A673 (cell line): Measurements from ENCODE around the gene ITSN1. TPM values are rescaled to one million over a fixed set of nuclear protein-coding genes. Genes with fewer than 3 reads are reported as not detected.

Experiments used
- BruUV-seq: library from RNA; stranded (reverse); fragments of 400-500 nt; replicated peaks from 2 replicates; lab custom pipeline; 2021; lab: Mats Ljungman, UMichigan
- CTCF ChIA-PET: fragments of 300-600 bp; sonication (Branson Sonifier 250); formaldehyde crosslinking; loops from one replicate; lab custom pipeline; 2022; ENCODE audit warnings: antibody characterized with exemption; lab: Charles Lee
- POLR2A ChIA-PET: fragments of 300-600 bp; sonication (Branson Sonifier 250); formaldehyde crosslinking; loops from one replicate; lab custom pipeline; 2022; ENCODE audit warnings: antibody characterized with exemption; ENCODE audit not compliant: low non-redundant PET; lab: Charles Lee
- DNase-seq: peaks from one replicate; pipeline ENCODE4 v3.0.0-alpha.2; 2015; ENCODE audit warnings: low spot score
- H3K27ac ChIP-seq: fragments of 200-600 bp; sonication (generic); 2 replicates; pipeline ENCODE4 v1.5.1; 2016; ENCODE audit warnings: mixed run types, low read depth, mild to moderate bottlenecking, mixed read lengths, antibody characterized with exemption, low read length; ENCODE audit not compliant: poor library complexity, severe bottlenecking
- H3K27me3 ChIP-seq: fragments of 200-600 bp; sonication (generic); replicated peaks from 2 replicates; pipeline ENCODE4 v1.6.1; 2017; ENCODE audit warnings: mixed run types, low read depth, mild to moderate bottlenecking, mixed read lengths, antibody characterized with exemption, low read length; ENCODE audit not compliant: insufficient read depth, poor library complexity
- H3K36me3 ChIP-seq: fragments of 200-600 bp; sonication (generic); 2 replicates; pipeline ENCODE4 v1.6.1; 2016; ENCODE audit warnings: mixed run types, mild to moderate bottlenecking, mixed read lengths, antibody characterized with exemption, low read length; ENCODE audit not compliant: insufficient read depth, poor library complexity, severe bottlenecking
- H3K4me1 ChIP-seq: fragments of 200-600 bp; sonication (generic); 2 replicates; pipeline ENCODE4 v1.6.1; 2017; ENCODE audit warnings: mixed run types, mild to moderate bottlenecking, mixed read lengths, antibody characterized with exemption, low read length; ENCODE audit not compliant: insufficient read depth, poor library complexity, severe bottlenecking
- H3K4me3 ChIP-seq: fragments of 200-600 bp; sonication (generic); 2 replicates; pipeline ENCODE4 v1.5.1; 2016; ENCODE audit warnings: low read depth, mixed run types, mild to moderate bottlenecking, mixed read lengths, low read length; ENCODE audit not compliant: poor library complexity, severe bottlenecking
- H3K9me3 ChIP-seq: fragments of 200-600 bp; sonication (generic); 2 replicates; pipeline ENCODE4 v1.6.1; 2016; ENCODE audit warnings: mixed run types, low read depth, mild to moderate bottlenecking, mixed read lengths, antibody characterized with exemption, low read length; ENCODE audit not compliant: poor library complexity, severe bottlenecking
- EZH2 ChIP-seq: fragments of 200-600 bp; sonication (generic); IDR thresholded peaks from 2 replicates; pipeline ENCODE4 v1.6.1; 2017; ENCODE audit warnings: borderline replicate concordance, low read depth, mild to moderate bottlenecking, mixed read lengths, antibody characterized with exemption, low read length; ENCODE audit not compliant: poor library complexity, severe bottlenecking
- intact Hi-C: fragments of 100-400 bp; cut with micrococcal nuclease; formaldehyde crosslinking; loops from one replicate; pipeline ENCODE4 v1.10.0; 2022; ENCODE audit not compliant: unreplicated experiment
- total RNA-seq: library from RNA; stranded (reverse); gene quantifications from 2 replicates; pipeline ENCODE4 v1.2.3, GENCODE V29; 2021
- TF ChIP-seq, protein P1 (sequence below): fragments of 300-800, 200-600 bp; sonication (generic); conservative IDR thresholded peaks from 2 replicates; pipeline ENCODE4 v1.5.1; 2017; ENCODE audit warnings: low read depth, mild to moderate bottlenecking, antibody characterized with exemption, low read length, moderate library complexity, mixed read lengths

ITSN1 gene
- total RNA-seq, 1 experiment from 2014 or later: 54.2 TPM

DNA sequence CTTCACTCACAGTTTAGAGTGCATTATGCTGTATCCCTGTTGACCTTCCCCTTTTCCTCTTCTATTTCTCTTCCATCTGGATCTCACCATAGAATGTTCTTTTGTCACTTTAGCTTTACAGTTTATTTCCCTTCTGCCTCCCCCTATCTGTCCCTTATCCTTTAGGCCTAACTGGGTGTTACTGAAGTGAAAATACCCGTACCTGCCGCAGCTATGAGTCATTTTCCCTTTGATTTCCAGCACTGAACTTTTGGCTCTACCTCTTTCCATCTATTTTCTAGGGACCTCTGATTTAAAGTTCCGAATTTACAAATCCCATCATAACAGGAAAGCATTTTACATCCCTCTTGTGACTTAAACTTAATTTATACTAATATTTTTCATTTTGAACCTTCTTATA lies 19.7 kb downstream of the ITSN1 start:
- H3K36me3 ChIP-seq: no peaks in the 10 kb centered on the region
- intact Hi-C loops: no loop called here
- DNase-seq: no peak
- peaks cover 9% of the 10 kb centered on the region for H3K9me3 ChIP-seq
- TF ChIP-seq, protein P1, sequence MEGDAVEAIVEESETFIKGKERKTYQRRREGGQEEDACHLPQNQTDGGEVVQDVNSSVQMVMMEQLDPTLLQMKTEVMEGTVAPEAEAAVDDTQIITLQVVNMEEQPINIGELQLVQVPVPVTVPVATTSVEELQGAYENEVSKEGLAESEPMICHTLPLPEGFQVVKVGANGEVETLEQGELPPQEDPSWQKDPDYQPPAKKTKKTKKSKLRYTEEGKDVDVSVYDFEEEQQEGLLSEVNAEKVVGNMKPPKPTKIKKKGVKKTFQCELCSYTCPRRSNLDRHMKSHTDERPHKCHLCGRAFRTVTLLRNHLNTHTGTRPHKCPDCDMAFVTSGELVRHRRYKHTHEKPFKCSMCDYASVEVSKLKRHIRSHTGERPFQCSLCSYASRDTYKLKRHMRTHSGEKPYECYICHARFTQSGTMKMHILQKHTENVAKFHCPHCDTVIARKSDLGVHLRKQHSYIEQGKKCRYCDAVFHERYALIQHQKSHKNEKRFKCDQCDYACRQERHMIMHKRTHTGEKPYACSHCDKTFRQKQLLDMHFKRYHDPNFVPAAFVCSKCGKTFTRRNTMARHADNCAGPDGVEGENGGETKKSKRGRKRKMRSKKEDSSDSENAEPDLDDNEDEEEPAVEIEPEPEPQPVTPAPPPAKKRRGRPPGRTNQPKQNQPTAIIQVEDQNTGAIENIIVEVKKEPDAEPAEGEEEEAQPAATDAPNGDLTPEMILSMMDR: no peak
- no peak for TF ChIP-seq EZH2
- no peaks in the 10 kb centered on the region for H3K27me3 ChIP-seq
- no TSS peak for BruUV-seq
- CTCF ChIA-PET: no interaction called here
- no peak overlapping the region for H3K4me3 ChIP-seq
- H3K27ac ChIP-seq: no peak overlapping the region
- peaks cover 3% of the 10 kb centered on the region for H3K4me1 ChIP-seq
- POLR2A ChIA-PET: no interaction called here

DNA sequence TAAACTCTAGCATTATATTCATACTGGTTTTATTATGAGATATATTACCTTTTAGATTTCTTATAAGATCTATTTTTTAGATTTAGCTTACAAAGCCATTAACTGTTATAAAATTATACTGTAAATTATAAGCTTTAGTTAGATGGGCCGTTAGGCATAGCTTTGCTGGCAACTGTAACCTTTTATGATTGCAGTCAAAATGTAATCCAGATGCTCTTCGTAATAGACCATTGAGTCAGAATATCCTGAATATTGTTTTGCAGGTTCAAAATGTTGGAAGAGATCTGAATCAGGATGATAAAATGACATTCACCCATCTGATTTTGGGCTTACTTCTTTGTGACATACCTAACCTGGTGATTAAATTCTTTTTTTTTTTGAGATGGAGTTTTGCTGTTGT lies 20.9 kb downstream of the ITSN1 start:
- no peaks in the 10 kb centered on the region for H3K27me3 ChIP-seq
- peaks cover 9% of the 10 kb centered on the region for H3K9me3 ChIP-seq
- H3K27ac ChIP-seq: no peak overlapping the region
- TF ChIP-seq, protein P1: no peak
- no peak for TF ChIP-seq EZH2
- H3K4me1 ChIP-seq: no peaks in the 10 kb centered on the region
- intact Hi-C loops: no loop called here
- no peak for DNase-seq
- H3K36me3 ChIP-seq: no peaks in the 10 kb centered on the region
- H3K4me3 ChIP-seq: no peak overlapping the region
- CTCF ChIA-PET: no interaction called here
- no TSS peak for BruUV-seq
- POLR2A ChIA-PET: no interaction called here

DNA sequence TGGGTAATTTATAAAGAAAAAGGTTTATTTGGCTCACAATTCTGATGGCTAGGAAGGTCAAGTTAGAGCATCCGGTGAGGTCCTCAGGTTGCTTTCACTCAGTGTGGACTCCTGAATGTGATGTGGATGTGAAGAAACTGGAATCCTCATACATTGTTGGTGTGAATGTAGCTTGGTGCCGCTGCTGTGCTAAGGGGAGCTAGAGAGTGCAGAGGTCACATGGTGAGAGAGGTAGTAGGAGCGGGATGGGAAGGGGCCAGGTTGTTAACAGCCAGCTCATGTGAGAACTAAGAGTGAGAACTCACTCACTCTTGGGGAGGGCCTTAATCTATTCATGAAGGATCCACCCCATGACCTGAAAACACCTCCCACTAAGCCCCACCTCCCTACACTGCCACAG lies 21.8 kb downstream of the ITSN1 start:
- Histone ChIP-seq H3K27ac (no peak overlapping the region), H3K36me3 (no peaks in the 10 kb centered on the region), H3K9me3 (peaks cover 9% of the 10 kb centered on the region), H3K27me3 (no peaks in the 10 kb centered on the region), H3K4me1 (no peaks in the 10 kb centered on the region), H3K4me3 (no peak overlapping the region)
- intact Hi-C loops: no loop called here
- ChIA-PET CTCF (interaction anchor here (0.6 kb wide), 1 partner anchor 58 kb away, joined by 3 read pairs; no protein-coding TSS in a partner anchor), POLR2A (interaction anchor here (0.6 kb wide), 1 partner anchor 84 kb away, joined by 3 read pairs; no protein-coding TSS in a partner anchor)
- TF ChIP-seq, protein P1: no peak
- no peak for TF ChIP-seq EZH2
- DNase-seq: no peak
- no TSS peak for BruUV-seq
